ENCODE results near the gene RAPGEF2.
"Not testable (repeated sequence)": the region's sequence is repeated elsewhere in the genome, so short reads cannot be mapped to it uniquely, and the experiment has no call there.

The RAPGEF2 gene

DNA sequence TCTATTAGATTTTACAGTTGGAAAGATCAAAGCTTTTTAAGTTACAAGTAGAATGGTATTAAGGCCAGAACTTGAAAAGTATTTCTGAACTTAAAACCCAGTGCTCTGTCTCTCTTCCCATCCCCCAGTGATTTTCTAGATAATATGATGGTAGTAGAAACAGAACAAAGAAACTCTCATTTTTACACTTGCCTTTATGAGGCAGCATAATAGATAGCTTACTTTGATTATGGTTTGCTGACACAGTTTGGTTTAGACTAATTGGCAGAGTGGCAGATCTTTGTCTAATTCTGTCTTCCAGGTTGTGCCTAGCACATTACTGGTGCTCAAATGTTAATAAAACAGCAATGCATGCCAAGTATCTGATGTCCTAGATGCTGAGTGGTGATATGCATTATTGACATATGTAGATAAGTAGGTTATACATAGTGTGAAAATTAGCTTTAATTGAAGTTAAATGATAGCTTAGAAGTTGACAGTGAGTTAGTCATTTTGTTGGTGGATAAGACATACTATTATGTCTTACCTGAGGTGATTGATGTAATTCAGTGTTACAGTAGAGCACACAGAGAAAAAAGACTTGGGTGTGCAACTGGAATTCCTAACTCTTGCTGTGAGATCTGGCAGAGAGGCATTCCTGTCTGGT lies 4.3 kb upstream of the RAPGEF2 start:
- DNase-seq: no peak

DNA sequence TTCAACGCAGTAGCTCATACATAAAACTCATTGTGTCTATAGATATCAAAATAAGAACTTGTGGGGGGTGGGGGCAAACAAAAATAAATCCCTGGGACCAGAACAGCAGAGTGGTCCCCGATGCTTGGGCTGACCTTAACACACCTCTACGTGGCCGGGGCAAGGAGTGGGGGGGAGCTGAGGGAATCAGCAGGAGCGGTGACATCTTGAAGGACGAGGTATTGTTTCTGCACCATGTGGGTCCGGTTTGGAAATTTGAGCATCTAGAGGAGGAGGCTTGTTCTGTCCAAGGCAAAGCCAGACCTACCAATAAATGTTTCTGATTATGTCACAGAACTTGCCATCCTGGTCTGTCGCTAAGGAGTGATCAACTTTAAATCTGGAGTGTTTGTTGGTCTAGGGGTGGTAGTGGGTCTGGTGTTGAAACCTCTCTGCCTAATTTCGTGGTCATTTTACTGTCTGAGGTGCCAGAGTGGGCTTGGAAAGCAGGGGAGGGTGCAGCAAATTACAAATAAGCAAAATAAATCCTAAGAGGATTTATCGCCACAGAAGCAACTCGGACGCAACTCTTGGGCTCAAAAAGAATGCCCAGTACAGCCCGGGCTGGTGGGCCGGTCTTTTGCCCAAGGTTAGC lies 774 bp upstream of the RAPGEF2 start:
- peak; percentile 32 for DNase-seq

DNA sequence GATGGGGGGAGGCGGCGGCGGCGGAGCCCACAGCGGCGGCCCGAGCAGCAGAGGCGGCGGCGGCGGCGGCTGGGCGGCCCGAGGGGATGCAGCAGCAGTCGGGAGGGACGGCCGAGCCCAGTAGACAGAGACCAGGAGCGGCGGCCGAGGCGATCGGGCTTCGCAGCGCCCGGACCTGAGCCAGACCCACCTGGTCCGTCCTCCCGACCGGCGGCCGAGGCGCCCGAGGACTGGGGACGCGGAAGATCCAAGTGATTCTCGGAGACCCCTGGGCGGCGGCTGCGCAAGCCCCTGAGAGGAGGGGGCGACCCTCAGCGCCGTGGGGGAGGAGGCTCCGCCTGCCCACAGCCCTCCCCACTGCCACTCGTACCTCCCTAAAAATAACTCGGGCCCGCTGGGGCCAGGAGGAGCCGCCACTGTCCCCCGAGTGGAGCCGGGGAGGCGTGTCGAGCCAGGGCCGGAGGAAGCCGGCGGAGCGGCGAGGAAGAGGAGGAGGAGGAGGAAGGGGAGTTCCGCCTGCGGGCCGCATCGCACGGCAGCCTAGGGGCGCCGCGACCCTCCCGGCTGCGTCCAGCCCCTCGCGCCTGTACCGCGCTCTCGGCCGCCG lies 608 bp downstream of the RAPGEF2 start:
- DNase-seq: peak; percentile 79

DNA sequence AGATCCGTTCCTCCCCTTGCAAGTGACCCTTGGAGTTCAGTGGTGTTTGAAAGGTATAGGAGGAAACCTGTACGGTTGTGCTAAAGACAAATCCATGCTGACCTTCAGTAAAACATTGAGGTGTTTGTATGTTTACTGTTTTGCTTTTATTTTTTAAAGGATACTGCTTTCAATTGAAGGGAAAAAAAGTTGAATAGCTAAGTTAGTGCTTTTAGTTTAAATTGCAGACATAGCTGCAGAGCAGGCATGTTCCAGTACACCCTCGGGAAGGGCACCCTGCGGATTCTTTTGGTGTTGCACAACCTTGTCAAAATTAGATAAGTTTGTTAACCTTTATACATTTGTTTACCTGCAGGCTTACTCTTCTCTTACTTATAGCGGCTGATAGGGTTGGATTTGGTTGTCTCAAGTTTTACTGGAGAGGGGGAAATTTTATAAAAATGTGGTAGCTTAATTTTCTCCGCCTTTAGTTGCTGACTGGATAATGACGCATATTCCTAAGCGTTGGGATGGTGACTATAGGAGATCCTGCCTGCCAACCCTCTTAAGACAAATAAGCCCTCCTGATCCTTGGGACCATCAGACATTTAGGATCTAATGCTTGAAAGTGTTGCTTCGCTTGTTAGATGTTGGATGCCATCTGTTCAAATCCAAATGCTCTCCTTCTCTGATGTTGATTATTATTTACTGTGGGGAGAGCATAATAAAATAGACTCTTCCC lies 2.0 kb downstream of the RAPGEF2 start:
- DNase-seq: peak; percentile 48

DNA sequence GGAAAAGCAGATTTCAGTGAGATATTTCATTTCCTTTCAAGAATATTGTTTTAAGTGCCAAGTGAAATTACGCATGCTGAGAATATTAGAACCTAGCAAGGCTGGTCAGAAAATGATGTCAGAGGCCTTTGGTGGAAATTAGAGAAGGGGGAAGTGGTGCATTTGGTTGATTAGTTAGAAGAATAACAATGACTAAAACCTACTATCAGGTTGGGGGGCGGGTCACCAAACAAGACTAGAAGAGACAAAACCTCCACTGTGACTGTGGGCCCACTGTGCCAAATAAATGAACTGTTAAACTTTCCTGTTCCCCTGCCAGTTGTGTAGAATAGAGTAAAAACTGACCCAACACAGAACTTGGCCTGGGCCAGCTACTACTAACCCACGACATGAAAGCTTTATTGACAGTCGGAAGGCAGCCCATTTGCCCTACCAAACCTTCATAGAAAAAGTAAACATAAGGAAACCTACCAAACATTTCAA lies 2.9 kb downstream of the RAPGEF2 start:
- no peak for DNase-seq

DNA sequence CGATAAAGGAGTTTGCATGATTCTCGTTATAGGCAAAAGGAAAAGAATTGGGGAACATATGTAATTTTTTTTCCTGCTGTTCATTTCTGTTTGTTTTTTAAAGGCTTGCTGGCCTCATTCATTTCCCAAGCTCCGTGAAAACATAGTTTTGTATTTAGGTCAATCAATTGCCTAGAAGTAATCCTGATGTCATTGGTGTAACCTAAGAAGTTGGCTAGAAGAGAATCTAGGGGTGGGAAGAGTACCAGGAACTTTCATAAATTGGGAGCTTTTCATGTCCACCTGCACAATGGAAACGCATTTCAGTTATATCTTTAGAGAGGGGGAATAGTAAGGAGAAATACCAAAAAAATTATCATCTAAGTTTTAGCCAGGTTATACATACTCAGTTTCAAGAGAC lies 3.8 kb downstream of the RAPGEF2 start:
- no peak for DNase-seq

DNA sequence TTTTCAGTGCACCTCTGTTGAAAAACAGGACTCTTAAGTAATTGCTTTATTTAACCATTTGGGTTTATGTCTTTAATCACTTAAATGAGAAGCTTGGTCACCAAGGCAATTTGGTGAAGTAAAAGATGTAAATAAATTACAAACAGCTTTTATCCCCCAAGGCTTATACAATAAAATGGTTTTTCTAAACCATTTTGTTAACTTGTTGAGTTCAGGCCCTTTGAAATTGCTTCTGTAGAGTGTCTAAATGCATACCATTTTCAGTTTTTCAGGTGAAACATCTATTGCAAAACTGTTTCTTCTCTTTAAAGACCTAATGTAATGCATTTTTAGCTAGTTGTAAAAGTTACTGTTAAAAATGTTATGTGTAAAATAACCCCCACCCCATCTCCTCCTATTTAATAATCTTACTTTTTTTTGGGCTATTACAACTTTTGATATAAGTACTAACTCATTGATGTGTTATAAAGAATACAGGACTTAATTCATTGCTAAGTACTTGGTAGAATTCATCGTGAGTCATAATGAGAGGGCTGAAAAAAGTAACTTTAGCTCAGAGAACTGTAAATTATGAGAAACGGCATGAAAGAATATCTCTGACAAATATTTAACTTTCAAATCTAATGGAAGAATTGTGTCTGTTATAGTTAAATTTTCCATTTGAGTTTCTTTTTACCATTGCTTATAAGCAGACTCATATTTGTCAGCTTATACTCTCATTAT lies 4.5 kb downstream of the RAPGEF2 start:
- DNase-seq: no peak

DNA sequence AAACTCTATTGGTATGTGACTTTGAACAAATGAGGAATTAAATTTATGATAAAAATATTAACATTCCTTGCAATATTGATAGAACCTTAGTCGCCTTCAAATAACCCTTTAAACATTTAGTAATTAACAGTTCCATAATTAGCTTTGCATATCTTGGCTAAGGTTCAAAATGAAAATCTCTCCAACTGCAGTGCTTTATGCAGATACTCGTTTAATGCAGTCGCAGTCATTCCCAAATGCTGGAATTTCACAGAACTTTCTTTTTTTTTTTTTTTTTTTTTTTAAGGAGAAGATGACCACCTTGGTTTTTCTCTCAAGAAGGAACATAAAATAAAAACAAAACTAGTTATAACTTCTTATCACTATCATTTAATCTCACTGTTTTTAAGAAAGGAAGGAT lies 5.2 kb downstream of the RAPGEF2 start:
- DNase-seq: no peak

DNA sequence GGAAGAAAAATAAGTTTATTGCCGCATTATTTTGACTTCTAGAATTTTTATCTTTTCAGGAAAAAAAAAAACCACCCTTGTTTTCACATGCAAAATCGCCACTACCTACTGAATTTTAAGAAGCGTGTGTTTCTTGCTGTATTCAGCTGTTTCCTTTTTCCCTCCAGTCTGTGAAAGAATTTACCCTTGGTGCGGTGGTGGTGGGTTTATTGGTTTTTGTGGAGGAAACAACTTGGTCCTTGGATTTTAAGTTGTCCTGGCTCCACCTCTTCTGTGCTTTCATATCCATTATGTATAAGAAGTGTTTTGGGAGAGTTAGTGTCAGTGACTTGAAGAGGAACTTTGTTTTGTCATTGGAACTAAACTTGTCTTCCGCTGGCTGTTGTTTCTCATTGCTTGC lies 8.1 kb downstream of the RAPGEF2 start:
- DNase-seq: no peak

DNA sequence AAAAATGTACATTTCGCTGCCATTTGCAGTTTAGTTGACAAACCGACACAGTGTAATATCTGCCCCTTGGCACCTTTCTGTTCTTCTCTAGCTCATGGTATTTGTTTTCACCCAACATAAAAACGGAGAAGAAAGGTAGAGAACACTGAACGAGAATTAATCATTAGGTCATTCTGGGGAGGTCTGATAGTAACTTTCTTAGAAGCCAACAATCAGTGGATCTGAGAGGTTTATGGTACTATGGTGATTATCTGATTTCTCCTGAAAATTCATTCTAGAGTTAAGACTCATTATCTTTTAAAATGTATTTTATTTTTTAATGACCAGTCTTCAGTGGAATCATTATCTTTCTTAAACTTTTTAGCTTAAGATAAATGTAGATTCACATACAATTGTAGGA lies 8.5 kb downstream of the RAPGEF2 start:
- no peak for DNase-seq

DNA sequence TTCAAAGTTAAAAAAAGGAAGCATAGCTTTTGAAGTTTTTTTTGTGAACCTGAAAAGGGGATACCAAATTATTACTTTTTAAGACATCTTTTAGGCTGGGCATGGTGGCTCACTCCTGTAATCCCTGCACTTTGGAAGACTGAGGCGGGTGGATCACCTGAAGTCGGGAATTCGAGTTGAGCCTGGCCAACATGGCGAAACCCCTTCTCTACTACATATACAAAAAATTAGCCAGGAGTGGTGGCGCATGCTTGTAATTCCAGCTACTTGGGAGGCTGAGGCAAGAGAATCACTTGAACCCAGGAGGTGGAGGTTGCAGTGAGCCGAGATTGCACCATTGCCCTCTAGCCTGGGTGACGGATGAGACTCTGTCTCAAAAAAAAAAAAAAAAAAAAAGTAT lies 10.5 kb downstream of the RAPGEF2 start:
- not testable (repeated sequence) for DNase-seq

DNA sequence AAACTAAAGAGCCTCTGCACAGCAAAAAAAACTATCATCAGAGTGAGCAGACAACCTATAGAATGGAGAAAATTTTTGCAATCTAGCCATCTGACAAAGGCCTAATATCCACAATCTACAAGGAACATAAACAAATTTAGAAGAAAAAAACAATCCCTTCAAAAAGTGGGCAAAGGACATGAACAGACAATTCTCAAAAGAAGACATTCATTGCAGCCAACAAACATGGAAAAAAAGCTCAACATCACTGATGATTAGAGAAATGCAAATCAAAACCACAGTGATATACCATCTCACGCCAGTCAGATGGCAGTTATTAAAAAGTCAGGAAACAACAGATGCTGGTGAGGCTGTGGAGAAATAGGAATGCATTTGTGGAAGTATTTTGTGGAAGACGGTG lies 13.2 kb downstream of the RAPGEF2 start:
- DNase-seq: not testable (repeated sequence)

DNA sequence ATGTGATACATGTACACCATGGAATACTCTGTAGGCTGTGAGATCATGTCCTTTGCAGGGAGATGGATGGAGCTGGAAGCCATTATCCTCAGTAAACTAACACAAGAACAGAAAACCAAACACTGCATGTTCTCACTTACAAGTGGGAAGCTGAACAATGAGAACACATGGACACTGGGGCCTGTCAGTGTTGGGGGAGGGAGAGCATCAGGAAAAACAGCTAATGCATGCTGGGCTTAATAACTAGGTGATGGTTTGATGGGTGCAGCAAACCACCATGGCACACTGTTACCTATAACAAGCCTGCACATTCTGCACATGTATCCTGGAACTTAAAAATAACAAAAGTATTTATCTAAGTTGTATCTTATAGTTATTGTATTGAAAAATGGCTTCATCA lies 13.8 kb downstream of the RAPGEF2 start:
- peak; percentile 20 for DNase-seq

DNA sequence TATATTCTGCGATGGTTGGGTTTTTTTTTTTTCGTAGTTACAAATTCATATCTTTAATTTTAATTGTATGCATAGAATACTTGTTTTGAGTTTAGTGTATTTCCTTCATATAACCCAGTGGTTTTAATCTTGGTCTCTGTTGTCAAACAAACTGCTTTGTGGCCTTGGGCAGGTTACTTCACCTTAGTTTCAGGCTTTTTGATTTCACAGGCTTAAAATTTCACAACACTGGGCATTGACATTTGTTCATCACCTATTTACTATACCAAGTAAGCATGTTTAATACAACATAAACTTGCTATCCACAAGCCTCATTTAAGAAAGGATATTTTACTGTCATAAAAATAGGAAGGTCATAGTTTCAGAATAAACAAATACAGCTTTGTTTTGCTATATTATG lies 14.7 kb downstream of the RAPGEF2 start:
- DNase-seq: no peak

DNA sequence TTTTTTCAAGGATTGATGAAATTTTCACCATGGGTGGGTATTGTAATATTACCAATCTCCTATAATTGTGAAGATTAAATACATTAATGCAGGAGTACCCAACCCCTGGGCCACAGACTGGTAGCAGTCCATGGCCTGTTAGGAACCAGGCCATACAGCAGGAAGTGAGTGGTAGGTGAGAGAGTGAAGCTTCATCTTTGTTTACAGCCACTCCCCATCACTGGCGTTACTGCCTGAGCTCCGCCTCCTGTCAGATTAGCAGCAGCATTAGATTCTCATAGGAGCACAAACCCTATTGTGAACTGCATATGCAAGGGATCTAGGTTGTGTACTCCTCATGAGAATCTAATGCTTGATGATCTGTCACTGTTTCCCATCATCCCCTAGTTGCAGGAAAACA lies 15.1 kb downstream of the RAPGEF2 start:
- peak; percentile 32 for DNase-seq

DNA sequence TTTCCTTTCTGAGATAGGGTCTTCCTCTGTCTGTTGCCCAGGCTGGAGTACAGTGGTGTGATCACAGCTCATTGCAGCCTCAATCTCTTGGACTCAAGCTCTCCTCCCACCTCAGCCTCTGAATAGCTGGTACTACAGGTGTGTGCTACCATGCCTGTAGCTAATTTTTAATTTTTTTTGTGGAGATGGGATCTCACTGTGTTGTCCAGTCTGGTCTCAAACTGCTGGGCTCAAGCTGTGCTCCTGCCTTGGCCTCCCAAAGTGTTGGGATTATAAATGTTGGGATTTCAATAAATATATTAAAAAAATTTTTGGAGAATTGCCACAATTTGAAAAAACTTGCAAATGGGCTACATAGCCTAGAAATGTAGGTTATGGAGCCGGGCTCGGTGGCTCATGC lies 18.5 kb downstream of the RAPGEF2 start:
- no peak for DNase-seq

DNA sequence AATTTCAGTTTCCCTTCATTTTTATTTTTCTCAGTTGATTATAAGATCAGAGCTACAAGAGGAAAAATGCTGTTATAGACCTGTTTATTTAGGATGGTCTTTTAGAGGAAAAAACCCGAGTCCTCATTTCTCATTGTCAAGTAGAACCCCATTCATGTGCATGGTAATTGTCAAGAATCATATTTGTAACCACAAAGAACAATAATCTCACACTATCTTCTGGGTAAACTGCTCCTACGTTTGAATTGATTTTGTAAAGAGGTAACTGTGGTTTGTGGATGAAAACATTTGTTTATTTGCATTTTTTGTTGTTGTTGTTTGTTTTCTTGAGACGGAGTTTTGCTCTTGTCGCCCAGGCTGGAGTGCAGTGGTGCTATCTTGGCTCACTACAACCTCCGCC lies 23.8 kb downstream of the RAPGEF2 start:
- DNase-seq: no peak

DNA sequence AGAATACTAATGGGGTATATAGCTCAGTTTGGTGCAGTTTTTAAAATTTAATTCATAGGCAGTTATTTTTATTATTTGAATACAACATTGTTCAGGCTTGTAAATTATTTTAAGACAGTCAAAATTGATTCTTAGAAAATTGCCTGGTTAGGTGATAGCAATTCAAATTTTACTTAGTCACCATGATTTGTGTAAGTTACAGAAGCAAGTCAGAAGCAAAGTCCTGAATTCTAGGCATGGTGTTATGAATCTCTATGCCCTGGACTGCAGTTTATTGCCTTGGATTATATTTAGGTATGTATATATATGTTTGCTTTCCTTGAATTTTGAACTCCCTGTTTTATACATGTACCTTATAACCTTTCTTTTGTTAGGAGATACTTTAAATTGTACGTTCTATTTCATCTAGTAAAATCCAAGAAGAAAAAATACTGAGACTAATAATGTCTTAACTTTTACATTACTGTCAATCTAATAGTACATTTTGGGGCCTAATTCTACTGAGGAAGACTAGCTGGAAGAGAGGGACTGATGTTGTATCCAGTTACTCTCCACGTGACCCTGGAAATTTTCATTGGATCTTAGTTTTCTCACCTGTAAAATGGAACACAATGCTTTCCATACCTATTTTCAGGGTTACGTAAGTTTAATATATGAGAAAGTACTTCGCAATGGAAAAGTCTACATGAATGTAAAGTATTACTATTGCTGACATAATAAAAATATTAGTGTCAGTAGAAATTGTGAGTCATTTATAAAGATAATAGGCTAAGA lies 25.1 kb downstream of the RAPGEF2 start:
- no peak for DNase-seq

DNA sequence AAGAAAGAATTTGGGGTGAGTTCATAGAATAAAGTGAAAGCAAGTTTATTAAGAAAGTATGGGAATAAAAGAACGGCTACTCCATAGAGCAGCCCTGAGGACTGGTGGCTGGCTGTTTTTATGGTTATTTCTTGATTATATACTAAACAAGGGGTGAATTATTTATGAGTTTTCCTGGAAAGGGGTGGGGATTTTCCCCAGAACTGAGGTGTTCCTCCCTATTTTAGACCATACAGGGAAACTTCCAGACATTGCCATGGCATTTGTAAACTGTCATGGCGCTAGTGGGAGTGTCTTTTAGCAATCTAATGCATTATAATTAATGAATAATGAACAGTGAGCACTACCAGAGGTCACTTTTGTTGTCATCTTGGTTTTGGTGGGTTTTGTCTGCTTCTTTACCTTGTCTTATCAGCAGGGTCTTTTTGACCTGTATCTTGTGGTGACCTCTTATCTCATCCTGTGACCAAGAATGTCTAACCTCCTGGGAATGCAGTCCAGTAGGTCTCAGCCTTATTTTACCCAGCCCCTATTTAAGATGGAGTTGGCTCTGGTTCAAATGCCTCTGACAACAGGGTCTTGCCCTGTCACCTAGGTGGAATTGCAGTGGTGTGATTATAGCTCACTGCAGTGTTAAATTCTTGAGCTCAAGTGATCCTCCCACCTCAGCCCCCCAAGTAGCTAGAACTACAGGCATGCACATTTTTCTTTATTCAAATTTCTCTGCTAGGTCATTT lies 27.1 kb downstream of the RAPGEF2 start:
- no peak for DNase-seq

DNA sequence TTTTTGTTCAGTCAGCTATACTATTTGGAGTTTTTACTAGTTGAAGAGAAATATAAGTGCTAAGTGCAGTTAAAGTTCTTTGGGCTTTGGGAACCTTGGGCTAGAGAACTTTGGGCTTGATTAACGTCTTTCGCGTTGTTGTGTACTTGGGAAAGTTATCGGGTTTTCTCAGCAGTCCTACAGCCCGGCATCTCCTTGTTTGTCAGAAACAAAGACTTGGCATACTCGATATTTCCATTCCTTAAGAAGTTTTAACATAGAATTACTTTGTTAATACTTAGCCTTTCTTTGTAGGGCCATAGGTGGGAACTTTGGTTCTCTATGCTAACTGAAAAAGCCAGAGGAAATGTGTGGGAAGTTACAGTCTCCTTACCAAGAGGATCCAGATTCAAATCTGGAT lies 28.7 kb downstream of the RAPGEF2 start:
- no peak for DNase-seq

DNA sequence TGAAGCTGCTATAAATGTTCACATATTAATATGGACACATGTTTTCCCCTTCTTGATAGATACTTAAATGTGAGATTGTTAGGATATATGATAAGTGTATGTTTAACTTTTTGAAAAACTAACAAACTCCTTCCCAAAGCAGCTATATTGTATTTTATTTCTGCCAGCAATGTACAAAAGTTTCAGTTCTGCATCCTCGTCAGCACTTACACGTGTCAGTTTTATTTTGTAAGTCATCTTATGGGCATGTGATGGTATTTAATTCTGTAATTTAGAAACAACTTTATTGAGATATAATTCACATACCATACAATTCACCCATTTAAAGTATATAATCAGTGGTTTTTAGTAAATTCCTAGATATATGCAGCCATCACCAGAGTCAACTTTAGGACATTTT lies 31.6 kb downstream of the RAPGEF2 start:
- no peak for DNase-seq

DNA sequence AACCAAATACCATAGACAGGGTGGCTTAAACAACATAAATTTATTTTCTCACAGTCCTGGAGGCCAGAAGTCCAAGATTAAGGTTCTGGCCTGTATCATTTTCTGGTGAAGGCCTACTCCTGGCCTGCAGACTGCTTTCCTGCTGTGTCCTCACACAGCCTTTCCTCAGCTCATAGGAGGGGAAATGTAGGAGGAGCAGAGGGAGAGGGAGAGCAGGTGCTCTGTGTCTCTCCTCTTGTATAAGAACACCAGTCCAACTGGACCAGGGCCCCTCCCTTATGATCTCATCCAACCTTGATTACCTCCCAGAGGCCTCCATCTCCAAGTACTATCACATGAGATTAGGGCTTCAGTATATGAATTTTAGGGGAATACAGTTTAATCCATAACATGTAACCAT lies 34.3 kb downstream of the RAPGEF2 start:
- DNase-seq: peak; percentile 90
